ENCODE results near the gene CRYGN. TPM values are rescaled to one million over a fixed set of nuclear protein-coding genes. Genes with fewer than 3 reads are reported as not detected.

CRYGN gene
- total and polyA plus RNA-seq, 2 experiments from 2014 or later: 0.24 TPM; not detected in 1

DNA sequence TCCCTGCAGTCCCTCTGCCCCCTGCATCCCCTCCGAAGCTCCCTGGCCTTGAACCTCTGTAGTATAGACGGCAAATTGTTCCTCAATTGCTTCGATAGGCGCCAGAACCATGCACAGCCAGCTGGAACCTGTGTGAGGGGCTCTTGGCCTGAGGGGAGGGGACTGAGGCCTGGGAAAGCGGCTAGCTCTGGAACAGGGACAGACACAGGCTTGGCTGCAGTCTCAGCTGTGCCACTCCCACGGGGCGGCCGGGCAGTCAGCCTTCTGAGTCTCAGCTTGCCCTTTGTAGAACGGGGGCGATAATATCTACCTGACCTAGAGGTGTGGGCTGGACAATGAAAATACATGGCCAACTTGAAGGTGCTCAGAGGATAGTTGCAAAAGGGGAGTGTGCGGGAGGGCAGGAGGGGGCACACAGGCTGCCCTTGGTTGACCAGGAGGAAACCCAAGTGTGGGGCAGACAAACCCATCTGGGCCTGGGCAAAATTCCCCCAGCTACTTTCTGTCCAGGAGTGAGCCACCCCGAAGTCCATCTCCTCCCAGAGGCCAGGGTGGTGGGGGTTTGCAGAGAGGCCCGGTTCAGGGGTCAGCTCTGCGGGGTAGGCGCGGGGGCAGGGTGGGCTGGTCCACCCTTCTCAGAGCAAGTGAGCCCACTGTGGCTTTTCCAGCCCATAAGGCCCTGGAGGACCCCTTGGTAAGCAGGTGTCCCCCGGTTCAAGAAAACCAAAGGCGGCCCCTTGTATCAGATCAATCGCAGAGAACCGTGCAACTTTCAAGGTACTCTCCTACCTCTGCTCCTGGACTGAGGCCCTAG is 4.6 kb downstream of the CRYGN start:
- 90% methylated on average over 19 of the region's 20 CpGs for WGBS (ENCODE audit: low lambda C conversion rate, missing lambda C conversion rate)
- no peak overlapping the region for H3K27ac ChIP-seq
- H2AFZ ChIP-seq: no peak overlapping the region
- H3K27me3 ChIP-seq: no peaks in the 10 kb centered on the region
- H3K4me1 ChIP-seq (ENCODE audit: insufficient read depth): no peaks in the 10 kb centered on the region
- H4K20me1 ChIP-seq (ENCODE audit: insufficient read depth, poor library complexity, severe bottlenecking): no peaks in the 10 kb centered on the region
- H3K9me2 ChIP-seq (replicated peaks; ENCODE audit: insufficient read depth): no peaks in the 10 kb centered on the region
- TF ChIP-seq CTCF (IDR thresholded peaks at IDR 0.05; ENCODE audit: poor library complexity): no peak
- no peak for TF ChIP-seq EZH2phosphoT487 (IDR thresholded peaks at IDR 0.05; ENCODE audit: low read depth, severe bottlenecking, unreplicated experiment)
- TF ChIP-seq EZH2 (IDR thresholded peaks at IDR 0.05; ENCODE audit: borderline replicate concordance): no peak
- H3K36me3 ChIP-seq (replicated peaks; ENCODE audit: insufficient read depth, low read depth): no peaks in the 10 kb centered on the region
- H3K4me3 ChIP-seq: no peak overlapping the region
- H3K79me2 ChIP-seq: no peaks in the 10 kb centered on the region
- no peaks in the 10 kb centered on the region for H3K9me3 ChIP-seq (ENCODE audit: low read depth)
- no peak for DNase-seq (ENCODE audit: low spot score)
- no peak overlapping the region for H3K4me2 ChIP-seq

GRCh38 chr7:151434549-151434948 is 5.4 kb downstream of the CRYGN start:
- no peak overlapping the region for H3K4me3 ChIP-seq
- WGBS (ENCODE audit: low lambda C conversion rate, missing lambda C conversion rate): 91% methylated on average over 4 of the region's 4 CpGs
- H3K9me3 ChIP-seq (ENCODE audit: low read depth): no peaks in the 10 kb centered on the region
- H3K9me2 ChIP-seq (replicated peaks; ENCODE audit: insufficient read depth): no peaks in the 10 kb centered on the region
- H4K20me1 ChIP-seq (ENCODE audit: insufficient read depth, poor library complexity, severe bottlenecking): no peaks in the 10 kb centered on the region
- no peak overlapping the region for H2AFZ ChIP-seq
- no peak for TF ChIP-seq EZH2 (IDR thresholded peaks at IDR 0.05; ENCODE audit: borderline replicate concordance)
- no peak for TF ChIP-seq EZH2phosphoT487 (IDR thresholded peaks at IDR 0.05; ENCODE audit: low read depth, severe bottlenecking, unreplicated experiment)
- TF ChIP-seq CTCF (IDR thresholded peaks at IDR 0.05; ENCODE audit: poor library complexity): no peak
- DNase-seq (ENCODE audit: low spot score): no peak
- peaks cover 5% of the 10 kb centered on the region for H3K4me1 ChIP-seq (ENCODE audit: insufficient read depth)
- H3K36me3 ChIP-seq (replicated peaks; ENCODE audit: insufficient read depth, low read depth): no peaks in the 10 kb centered on the region
- no peaks in the 10 kb centered on the region for H3K79me2 ChIP-seq
- H3K27ac ChIP-seq: no peak overlapping the region
- no peaks in the 10 kb centered on the region for H3K27me3 ChIP-seq
- H3K4me2 ChIP-seq: no peak overlapping the region

DNA sequence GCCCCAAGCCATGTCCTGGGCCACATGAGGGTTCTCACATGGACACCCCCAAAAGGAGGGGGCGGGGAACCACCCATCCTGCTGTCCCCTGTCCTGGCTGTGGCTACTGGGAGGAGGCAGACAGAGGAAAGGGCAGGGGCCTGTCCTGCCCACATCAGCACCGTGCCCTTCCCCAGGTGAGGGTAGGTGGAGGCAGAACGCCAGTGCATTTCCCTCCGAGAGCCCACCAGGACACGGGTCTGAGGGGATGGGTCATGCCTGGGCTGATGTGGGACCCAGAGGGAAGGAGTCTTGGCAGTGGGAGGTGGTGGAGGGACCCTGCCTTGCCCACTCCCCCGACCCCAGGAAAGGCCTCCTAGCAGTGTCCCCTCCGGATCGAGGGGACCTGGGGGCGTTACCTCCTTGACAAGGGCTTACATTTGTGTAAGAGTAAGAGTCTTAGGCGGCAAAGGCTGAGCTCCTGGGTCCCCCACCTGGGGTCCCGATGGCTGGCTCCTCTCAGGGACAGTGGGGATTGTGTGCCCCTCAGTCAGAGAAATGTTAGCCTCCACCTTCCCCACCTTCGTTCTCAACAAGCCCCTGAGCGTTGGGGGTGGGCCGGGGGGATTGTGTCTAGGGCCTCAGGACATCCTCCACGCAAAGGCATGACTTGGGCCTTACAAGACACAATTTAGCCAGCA is 6.1 kb downstream of the CRYGN start:
- Histone ChIP-seq H3K27ac (no peak overlapping the region), H3K36me3 (replicated peaks; ENCODE audit: insufficient read depth, low read depth) (no peaks in the 10 kb centered on the region), H3K27me3 (no peaks in the 10 kb centered on the region), H3K4me1 (ENCODE audit: insufficient read depth) (peaks cover 11% of the 10 kb centered on the region), H3K9me2 (replicated peaks; ENCODE audit: insufficient read depth) (no peaks in the 10 kb centered on the region), H3K79me2 (no peaks in the 10 kb centered on the region), H3K9me3 (ENCODE audit: low read depth) (no peaks in the 10 kb centered on the region), H3K4me3 (no peak overlapping the region), H3K4me2 (no peak overlapping the region), H2AFZ (no peak overlapping the region), H4K20me1 (ENCODE audit: insufficient read depth, poor library complexity, severe bottlenecking) (no peaks in the 10 kb centered on the region)
- 94% methylated on average over 15 of the region's 15 CpGs for WGBS (ENCODE audit: low lambda C conversion rate, missing lambda C conversion rate)
- DNase-seq (ENCODE audit: low spot score): no peak
- TF ChIP-seq CTCF (IDR thresholded peaks at IDR 0.05; ENCODE audit: poor library complexity) (no peak), EZH2 (IDR thresholded peaks at IDR 0.05; ENCODE audit: borderline replicate concordance) (no peak), EZH2phosphoT487 (IDR thresholded peaks at IDR 0.05; ENCODE audit: low read depth, severe bottlenecking, unreplicated experiment) (no peak)

All from hepatocyte (in vitro differentiated cells).